ENCODE measurements around the gene ERC2.

The ERC2 gene

DNA sequence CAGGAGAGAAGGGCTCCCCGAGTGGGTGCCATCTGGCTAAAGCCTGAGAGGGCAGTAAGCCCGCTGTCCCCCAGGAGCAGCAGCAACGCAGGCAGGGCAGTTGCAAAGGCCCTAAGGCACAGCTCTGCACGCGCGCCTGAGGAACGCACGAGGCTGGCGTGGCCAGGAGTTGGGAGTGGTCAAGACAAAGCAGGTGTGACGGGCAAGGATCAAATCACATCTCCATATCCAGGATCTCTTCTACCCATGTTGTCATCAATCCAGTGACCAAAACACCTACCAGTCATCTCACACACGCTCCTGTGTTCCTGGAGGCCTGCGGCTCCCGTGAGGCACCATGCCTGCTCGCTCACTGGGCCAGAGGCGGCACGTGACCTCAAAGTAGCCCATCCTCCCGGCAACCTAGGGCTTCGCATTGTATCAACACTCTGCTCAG lies 59.5 kb downstream of the ERC2 start:
- TF ChIP-seq, protein P1, sequence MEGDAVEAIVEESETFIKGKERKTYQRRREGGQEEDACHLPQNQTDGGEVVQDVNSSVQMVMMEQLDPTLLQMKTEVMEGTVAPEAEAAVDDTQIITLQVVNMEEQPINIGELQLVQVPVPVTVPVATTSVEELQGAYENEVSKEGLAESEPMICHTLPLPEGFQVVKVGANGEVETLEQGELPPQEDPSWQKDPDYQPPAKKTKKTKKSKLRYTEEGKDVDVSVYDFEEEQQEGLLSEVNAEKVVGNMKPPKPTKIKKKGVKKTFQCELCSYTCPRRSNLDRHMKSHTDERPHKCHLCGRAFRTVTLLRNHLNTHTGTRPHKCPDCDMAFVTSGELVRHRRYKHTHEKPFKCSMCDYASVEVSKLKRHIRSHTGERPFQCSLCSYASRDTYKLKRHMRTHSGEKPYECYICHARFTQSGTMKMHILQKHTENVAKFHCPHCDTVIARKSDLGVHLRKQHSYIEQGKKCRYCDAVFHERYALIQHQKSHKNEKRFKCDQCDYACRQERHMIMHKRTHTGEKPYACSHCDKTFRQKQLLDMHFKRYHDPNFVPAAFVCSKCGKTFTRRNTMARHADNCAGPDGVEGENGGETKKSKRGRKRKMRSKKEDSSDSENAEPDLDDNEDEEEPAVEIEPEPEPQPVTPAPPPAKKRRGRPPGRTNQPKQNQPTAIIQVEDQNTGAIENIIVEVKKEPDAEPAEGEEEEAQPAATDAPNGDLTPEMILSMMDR (IDR thresholded peaks at IDR 0.05), result no peak

DNA sequence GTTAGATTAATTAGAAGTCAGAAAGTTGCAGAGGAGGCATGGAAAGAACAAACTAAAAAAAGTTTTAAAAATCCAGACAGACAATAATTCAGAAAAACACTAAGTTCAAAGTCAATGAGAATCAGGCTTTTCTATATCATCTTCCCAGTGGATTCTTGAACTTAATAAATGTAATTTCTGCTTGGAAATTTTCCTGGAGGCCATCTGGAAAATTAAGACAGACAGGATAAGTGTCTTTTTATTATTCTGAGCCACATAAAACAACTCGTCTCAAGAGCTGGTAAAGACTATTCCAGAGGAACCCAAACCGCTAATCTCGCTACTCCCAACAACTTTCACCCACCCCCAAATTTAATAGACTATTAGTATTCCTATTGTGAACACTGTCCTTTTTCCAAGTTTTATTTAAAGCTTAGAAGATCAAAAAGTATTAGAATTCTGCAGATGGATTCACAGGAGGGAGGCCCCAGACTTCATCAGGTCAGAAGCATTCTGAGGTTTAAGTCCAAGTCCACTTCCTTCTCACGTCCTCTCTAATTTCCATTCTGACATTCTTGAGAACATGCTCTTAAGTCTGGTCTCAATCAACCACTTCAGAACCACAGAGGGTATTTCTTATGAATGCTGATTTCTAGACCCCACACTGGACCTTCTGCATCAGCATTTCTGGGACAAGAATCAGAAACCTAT lies 61.3 kb downstream of the ERC2 start:
- TF ChIP-seq, protein P1 (IDR thresholded peaks at IDR 0.05), result no peak

DNA sequence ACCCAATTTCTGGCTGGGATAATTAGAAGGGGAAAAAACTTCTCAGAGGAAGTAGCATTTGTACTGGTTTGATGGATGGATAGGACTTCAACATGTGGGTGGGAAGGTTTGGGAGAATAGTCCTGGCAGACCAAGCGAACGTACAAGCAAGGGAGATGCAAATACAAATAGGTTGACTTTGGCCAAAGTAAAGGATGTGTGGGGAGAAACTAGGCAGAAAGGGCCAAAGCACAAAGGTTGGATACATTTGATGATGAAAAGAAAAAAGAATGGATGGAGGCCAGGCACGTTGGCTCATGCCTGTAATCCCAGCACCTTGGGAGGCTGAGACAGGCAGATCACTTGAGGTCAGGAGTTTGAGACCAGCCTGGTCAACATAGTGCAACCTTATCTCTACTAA lies 63.4 kb downstream of the ERC2 start:
- TF ChIP-seq, protein P1 (IDR thresholded peaks at IDR 0.05), result no peak

DNA sequence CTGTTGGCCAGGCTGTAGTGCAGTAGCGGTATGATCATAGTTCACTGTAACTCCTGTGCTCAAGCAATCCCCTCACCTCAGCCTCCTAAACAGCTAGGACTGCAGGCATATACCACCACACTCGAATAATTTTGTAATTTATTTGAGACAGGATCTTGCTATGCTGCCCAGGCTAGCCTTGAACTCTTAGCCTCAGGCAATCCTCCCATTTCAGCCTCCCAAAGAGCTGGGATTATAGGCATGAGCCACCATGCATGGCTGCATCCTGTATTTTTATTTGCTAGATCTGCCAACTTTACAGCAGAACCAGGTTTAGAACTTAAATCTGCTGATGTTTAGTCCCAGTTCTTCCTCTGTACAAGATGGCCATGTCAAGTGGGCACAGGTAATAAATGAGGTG lies 69.6 kb downstream of the ERC2 start:
- TF ChIP-seq, protein P1 (IDR thresholded peaks at IDR 0.05), result no peak

DNA sequence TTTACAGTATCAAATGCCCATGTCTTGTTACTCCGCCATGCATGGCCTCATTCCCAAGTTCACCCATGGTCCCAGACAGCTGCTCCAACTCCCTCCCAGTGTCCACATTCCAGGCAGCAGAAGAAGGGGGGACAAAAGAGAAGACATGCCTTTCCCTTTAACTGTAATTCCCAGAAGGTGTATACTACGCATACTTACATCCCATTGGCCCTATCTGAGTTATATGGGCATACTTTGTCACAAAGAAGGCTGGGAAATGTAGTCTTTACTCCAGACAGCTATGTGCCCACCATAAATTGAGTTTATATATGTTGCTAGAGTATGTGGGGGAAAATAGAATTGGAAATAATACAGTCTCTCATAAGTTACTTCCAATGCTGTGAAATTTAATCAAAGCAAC lies 70.5 kb downstream of the ERC2 start:
- TF ChIP-seq, protein P1 (IDR thresholded peaks at IDR 0.05), result no peak

DNA sequence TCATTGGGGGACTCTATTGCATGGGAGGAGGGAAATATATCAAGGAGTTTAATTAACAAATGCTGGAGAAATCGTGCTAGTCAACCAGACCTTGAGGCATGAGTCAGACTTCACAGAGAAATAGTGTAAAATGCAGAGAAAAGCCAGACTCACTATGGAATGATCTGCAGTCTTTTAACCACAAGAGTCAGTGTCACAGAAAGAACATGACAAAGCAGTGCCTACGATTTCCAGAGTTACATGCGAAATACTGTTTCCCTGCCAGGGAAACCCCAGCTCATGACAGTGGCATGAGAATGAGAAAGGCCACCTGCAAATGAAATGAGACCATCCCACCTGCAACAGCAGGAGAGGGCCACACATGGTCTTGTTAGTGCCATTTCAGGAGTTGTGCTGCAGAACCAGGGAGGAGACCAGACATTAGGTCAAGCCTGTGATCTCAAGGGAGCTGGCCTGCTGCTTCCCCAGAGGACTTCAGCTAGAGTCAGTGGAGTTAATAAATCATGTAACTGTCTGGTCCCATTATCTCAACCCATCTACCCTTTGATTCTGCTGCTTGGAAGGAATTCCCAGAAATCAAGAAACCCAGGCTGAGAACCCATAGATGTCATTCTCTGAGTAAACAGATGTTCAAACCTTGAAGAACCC lies 79.0 kb downstream of the ERC2 start:
- TF ChIP-seq, protein P1 (IDR thresholded peaks at IDR 0.05), result no peak

DNA sequence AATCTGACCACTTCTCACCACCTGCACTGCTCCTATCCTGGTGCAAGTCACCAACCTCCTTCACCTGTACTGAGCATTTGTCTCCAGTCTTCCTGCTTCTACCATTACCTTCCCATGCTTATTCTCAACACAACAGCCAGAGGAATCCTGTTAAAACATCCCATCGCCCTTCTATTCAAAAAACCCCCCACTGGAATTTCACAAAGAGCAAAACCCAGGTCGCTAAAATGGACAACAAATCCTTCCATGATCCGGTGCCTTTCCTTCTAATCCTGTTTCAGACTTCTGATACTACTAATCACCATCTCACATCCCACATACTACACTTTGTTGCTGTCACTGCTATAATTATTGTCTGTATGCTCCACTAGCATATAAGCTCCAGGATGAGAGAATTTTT lies 85.2 kb downstream of the ERC2 start:
- TF ChIP-seq, protein P1 (IDR thresholded peaks at IDR 0.05), result no peak
